GM21825 (cell line): ENCODE measurements around the gene SLFNL1.
A peak's percentile ranks its signal among the peaks of the same experiment; 100 is the strongest.

Source experiments
- ATAC-seq: cut with Tn5 transposase; IDR thresholded peaks from one replicate; pipeline ENCODE4 v1.9.1; 2021; ENCODE audit warnings: mild to moderate bottlenecking, moderate library complexity; ENCODE audit not compliant: unreplicated experiment

The SLFNL1 gene

GRCh38 chr1:40987439-40988276, 33.9 kb downstream of the SLFNL1 start:
- ATAC-seq: no peak

- no peak for ATAC-seq
These were observed 34.6 kb downstream of the SLFNL1 start for GRCh38 chr1:40986956-40987355.

- no peak for ATAC-seq
These were observed 35.2 kb downstream of the SLFNL1 start for GRCh38 chr1:40986328-40986783.

GRCh38 chr1:40985875-40986274, 35.6 kb downstream of the SLFNL1 start:
- ATAC-seq: no peak

GRCh38 chr1:40985161-40985560, 36.4 kb downstream of the SLFNL1 start:
- no peak for ATAC-seq

GRCh38 chr1:40984531-40984930, 37.0 kb downstream of the SLFNL1 start:
- no peak for ATAC-seq

- ATAC-seq: no peak
These were observed 37.5 kb downstream of the SLFNL1 start for GRCh38 chr1:40984066-40984465.

- no peak for ATAC-seq
These were observed 38.2 kb downstream of the SLFNL1 start for GRCh38 chr1:40983286-40983685.

- no peak for ATAC-seq
These were observed 38.8 kb downstream of the SLFNL1 start for GRCh38 chr1:40982721-40983120.

GRCh38 chr1:40981691-40982448, 39.7 kb downstream of the SLFNL1 start:
- ATAC-seq: no peak

GRCh38 chr1:40980453-40981121, 40.9 kb downstream of the SLFNL1 start:
- ATAC-seq: no peak

- ATAC-seq: peak; percentile 13
These were observed 41.5 kb downstream of the SLFNL1 start for GRCh38 chr1:40980068-40980452.

- ATAC-seq: peak; percentile 82
These were observed 42.1 kb downstream of the SLFNL1 start, which contains the start of gene CTPS1 for GRCh38 chr1:40979241-40980067. CTPS1 (plus strand) TSS chr1:40979696; CDS start chr1:40983291, 3,595 bp downstream.

- no peak for ATAC-seq
These were observed 42.7 kb downstream of the SLFNL1 start for GRCh38 chr1:40978886-40979240.

GRCh38 chr1:40977716-40978115, 43.8 kb downstream of the SLFNL1 start:
- no peak for ATAC-seq

GRCh38 chr1:40976952-40977690, 44.4 kb downstream of the SLFNL1 start:
- ATAC-seq: no peak

- ATAC-seq: no peak
These were observed 46.6 kb downstream of the SLFNL1 start for GRCh38 chr1:40974945-40975344.

- no peak for ATAC-seq
These were observed 47.6 kb downstream of the SLFNL1 start for GRCh38 chr1:40973912-40974311.

GRCh38 chr1:40971966-40972365, 49.6 kb downstream of the SLFNL1 start:
- no peak for ATAC-seq

GRCh38 chr1:40969445-40969844, 52.1 kb downstream of the SLFNL1 start:
- ATAC-seq: no peak
